GM23338 (cell line): ENCODE measurements around the gene APPBP2. TPM values are rescaled to one million over a fixed set of nuclear protein-coding genes. Genes with fewer than 3 reads are reported as not detected.

Experiments used
- ATAC-seq: fragments of 200-7000 bp; cut with Tn5 transposase; 3 replicates; pipeline ENCODE4 v1.9.1; 2020
- DNase-seq: peaks from one replicate; pipeline ENCODE4 v3.0.0-alpha.2; 2015; ENCODE audit warnings: low spot score
- H2AFZ ChIP-seq: fragments of 200-600 bp; sonication (generic); 2 replicates; pipeline ENCODE4 v1.8.0; 2016; ENCODE audit warnings: antibody characterized with exemption, mild to moderate bottlenecking, moderate library complexity
- H3F3A ChIP-seq: fragments of 200-600 bp; sonication (generic); replicated peaks from 2 replicates; pipeline ENCODE4 v1.8.0; 2017; ENCODE audit warnings: antibody characterized with exemption, mixed run types, low read depth
- H3K27ac ChIP-seq: fragments of 200-600 bp; sonication (generic); 2 replicates; pipeline ENCODE4 v1.6.1; 2016; ENCODE audit warnings: low read depth
- H3K27me3 ChIP-seq: fragments of 200-600 bp; sonication (generic); 2 replicates; pipeline ENCODE4 v1.8.0; 2016; ENCODE audit warnings: mild to moderate bottlenecking, mixed run types, moderate library complexity; ENCODE audit not compliant: insufficient read depth
- H3K36me3 ChIP-seq: fragments of 200-600 bp; sonication (generic); 2 replicates; pipeline ENCODE4 v1.8.0; 2016; ENCODE audit warnings: mild to moderate bottlenecking; ENCODE audit not compliant: insufficient read depth
- H3K4me1 ChIP-seq: fragments of 200-600 bp; sonication (generic); 2 replicates; pipeline ENCODE4 v1.8.0; 2016; ENCODE audit warnings: mild to moderate bottlenecking, moderate library complexity; ENCODE audit not compliant: insufficient read depth
- H3K4me2 ChIP-seq: fragments of 200-600 bp; sonication (generic); 2 replicates; pipeline ENCODE4 v1.7.1; 2017; ENCODE audit warnings: mixed run types
- H3K4me3 ChIP-seq: fragments of 200-600 bp; sonication (generic); 2 replicates; pipeline ENCODE4 v1.6.1; 2016; ENCODE audit warnings: mixed run types
- H3K79me2 ChIP-seq: fragments of 200-600 bp; sonication (generic); replicated peaks from 2 replicates; pipeline ENCODE4 v1.8.0; 2017; ENCODE audit warnings: mild to moderate bottlenecking; ENCODE audit not compliant: insufficient read depth
- H3K9me2 ChIP-seq: fragments of 200-600 bp; sonication (generic); 2 replicates; pipeline ENCODE4 v1.8.0; 2017; ENCODE audit not compliant: insufficient read depth
- H4K20me1 ChIP-seq: fragments of 200-600 bp; sonication (generic); replicated peaks from 2 replicates; pipeline ENCODE4 v1.8.0; 2017; ENCODE audit warnings: mild to moderate bottlenecking; ENCODE audit not compliant: insufficient read depth
- H3K27ac Mint-ChIP-seq: 2 replicates; pipeline ENCODE4 v1.8.0; 2020; ENCODE audit warnings: inconsistent platforms, mild to moderate bottlenecking, moderate library complexity, mixed read lengths
- H3K27me3 Mint-ChIP-seq: 3 replicates; pipeline ENCODE4 v1.8.0; 2022; ENCODE audit warnings: low read depth, mild to moderate bottlenecking, moderate library complexity, mixed read lengths, inconsistent platforms; ENCODE audit not compliant: insufficient read depth, poor library complexity
- H3K36me3 Mint-ChIP-seq: 3 replicates; pipeline ENCODE4 v1.8.0; 2021; ENCODE audit warnings: low read depth, mild to moderate bottlenecking, inconsistent platforms, moderate library complexity, mixed read lengths
- H3K4me1 Mint-ChIP-seq: 3 replicates; pipeline ENCODE4 v1.8.0; 2020; ENCODE audit warnings: mild to moderate bottlenecking, inconsistent platforms, mixed read lengths
- H3K4me3 Mint-ChIP-seq: 3 replicates; pipeline ENCODE4 v1.8.0; 2021; ENCODE audit warnings: moderate library complexity, mild to moderate bottlenecking, inconsistent platforms, mixed read lengths
- H3K9me3 Mint-ChIP-seq: 3 replicates; pipeline ENCODE4 v1.8.0; 2020; ENCODE audit warnings: moderate library complexity, mild to moderate bottlenecking, inconsistent platforms, mixed read lengths
- EZH2 ChIP-seq: fragments of 200-600 bp; sonication (generic); IDR thresholded peaks from one replicate; pipeline ENCODE4 v1.8.0; 2017; ENCODE audit warnings: antibody characterized with exemption, mild to moderate bottlenecking, low read depth; ENCODE audit not compliant: unreplicated experiment
- EZH2phosphoT487 ChIP-seq: fragments of 200-600 bp; sonication (generic); IDR thresholded peaks from one replicate; pipeline ENCODE4 v1.8.1; 2018; ENCODE audit warnings: antibody characterized with exemption; ENCODE audit not compliant: unreplicated experiment
- JUNB ChIP-seq: IDR thresholded peaks from one replicate; pipeline ENCODE4 v1.6.1; 2016; ENCODE audit warnings: antibody characterized with exemption; ENCODE audit not compliant: unreplicated experiment
- NANOG ChIP-seq: IDR thresholded peaks from 2 replicates; pipeline ENCODE4 v1.6.1; 2016; ENCODE audit warnings: antibody characterized with exemption, borderline replicate concordance
- POLR2AphosphoS5 ChIP-seq: IDR thresholded peaks from 2 replicates; pipeline ENCODE4 v1.6.1; 2016; ENCODE audit warnings: antibody characterized with exemption, low read depth
- STAT1 ChIP-seq: IDR thresholded peaks from one replicate; pipeline ENCODE4 v1.6.1; 2016; ENCODE audit warnings: antibody characterized with exemption; ENCODE audit not compliant: unreplicated experiment
- ZNF331 ChIP-seq: fragments of 250-450 bp; sonication (Bioruptor Pico); IDR thresholded peaks from 2 replicates; pipeline ENCODE4 v1.5.0; 2020; ENCODE audit warnings: low read depth, mild to moderate bottlenecking, moderate library complexity
- polyA plus RNA-seq: library from polyadenylated mRNA; unstranded; fragments of >200 nt; fragmentation: Nextera tagmentation; extraction: Ambion mirVana; gene quantifications from 2 replicates; pipeline ENCODE4 v1.2.1, GENCODE V29; 2016
- total RNA-seq: library from RNA; depleted of rRNA; stranded (reverse); fragments of >200 nt; shearing (Covaris generic); gene quantifications from 2 replicates; pipeline ENCODE4 v1.2.3, GENCODE V29; 2014
- TF ChIP-seq, protein P1 (sequence below): IDR thresholded peaks from 2 replicates; pipeline ENCODE4 v1.6.1; 2016; ENCODE audit warnings: antibody characterized with exemption
- TF ChIP-seq, protein P2 (sequence below): fragments of 250-450 bp; sonication (Bioruptor Pico); IDR thresholded peaks from 2 replicates; pipeline ENCODE4 v1.5.0; 2020; ENCODE audit warnings: mild to moderate bottlenecking, moderate library complexity
- TF ChIP-seq, protein P3 (sequence below): IDR thresholded peaks from one replicate; pipeline ENCODE4 v1.6.1; 2018; ENCODE audit warnings: antibody characterized with exemption; ENCODE audit not compliant: unreplicated experiment

APPBP2 gene
- total and polyA plus RNA-seq, 2 experiments from 2014 or later, result 9.3 to 15.0 TPM

DNA sequence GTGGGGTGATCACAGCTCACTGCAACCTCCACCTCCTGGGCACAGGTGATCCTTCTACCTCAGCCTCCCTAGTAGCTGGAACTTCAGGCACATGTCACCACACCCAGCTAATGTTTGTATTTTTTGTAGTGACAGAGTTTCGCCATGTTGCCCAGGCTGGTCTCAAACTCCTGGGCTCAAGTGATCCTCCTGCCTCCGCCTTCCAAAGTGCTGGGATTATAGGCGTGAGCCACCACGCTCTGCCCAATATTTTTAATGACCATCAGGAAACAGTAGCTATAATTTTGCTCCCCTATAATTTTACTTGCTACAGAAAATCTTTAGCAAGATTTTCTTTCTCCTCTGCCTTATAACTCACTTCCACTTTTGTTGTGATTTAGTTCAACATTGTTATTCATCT lies 29.7 kb upstream of the APPBP2 start:
- Histone ChIP-seq H2AFZ (no peak overlapping the region), H3F3A (no peaks in the 10 kb centered on the region), H3K27me3 (no peaks in the 10 kb centered on the region), H3K79me2 (no peaks in the 10 kb centered on the region), H3K27ac (no peak overlapping the region), H4K20me1 (no peaks in the 10 kb centered on the region), H3K4me3 (no peak overlapping the region), H3K4me2 (no peak overlapping the region), H3K9me2 (no peaks in the 10 kb centered on the region), H3K4me1 (no peaks in the 10 kb centered on the region), H3K36me3 (no peaks in the 10 kb centered on the region; the same call in 1 of the 2 replicates)
- H3K9me3 Mint-ChIP-seq, result peaks cover 62% of the 10 kb centered on the region
- peaks cover 31% of the 10 kb centered on the region for H3K36me3 Mint-ChIP-seq
- H3K27ac Mint-ChIP-seq, result no peak overlapping the region
- ATAC-seq (no peak), DNase-seq (no peak)
- TF ChIP-seq STAT1 (no peak), EZH2 (no peak), NANOG (no peak), EZH2phosphoT487 (no peak), POLR2AphosphoS5 (no peak), ZNF331 (CRISPR knock-in tag) (no peak), JUNB (no peak)
- TF ChIP-seq, protein P1, sequence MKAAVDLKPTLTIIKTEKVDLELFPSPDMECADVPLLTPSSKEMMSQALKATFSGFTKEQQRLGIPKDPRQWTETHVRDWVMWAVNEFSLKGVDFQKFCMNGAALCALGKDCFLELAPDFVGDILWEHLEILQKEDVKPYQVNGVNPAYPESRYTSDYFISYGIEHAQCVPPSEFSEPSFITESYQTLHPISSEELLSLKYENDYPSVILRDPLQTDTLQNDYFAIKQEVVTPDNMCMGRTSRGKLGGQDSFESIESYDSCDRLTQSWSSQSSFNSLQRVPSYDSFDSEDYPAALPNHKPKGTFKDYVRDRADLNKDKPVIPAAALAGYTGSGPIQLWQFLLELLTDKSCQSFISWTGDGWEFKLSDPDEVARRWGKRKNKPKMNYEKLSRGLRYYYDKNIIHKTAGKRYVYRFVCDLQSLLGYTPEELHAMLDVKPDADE, result no peak
- TF ChIP-seq, protein P2, sequence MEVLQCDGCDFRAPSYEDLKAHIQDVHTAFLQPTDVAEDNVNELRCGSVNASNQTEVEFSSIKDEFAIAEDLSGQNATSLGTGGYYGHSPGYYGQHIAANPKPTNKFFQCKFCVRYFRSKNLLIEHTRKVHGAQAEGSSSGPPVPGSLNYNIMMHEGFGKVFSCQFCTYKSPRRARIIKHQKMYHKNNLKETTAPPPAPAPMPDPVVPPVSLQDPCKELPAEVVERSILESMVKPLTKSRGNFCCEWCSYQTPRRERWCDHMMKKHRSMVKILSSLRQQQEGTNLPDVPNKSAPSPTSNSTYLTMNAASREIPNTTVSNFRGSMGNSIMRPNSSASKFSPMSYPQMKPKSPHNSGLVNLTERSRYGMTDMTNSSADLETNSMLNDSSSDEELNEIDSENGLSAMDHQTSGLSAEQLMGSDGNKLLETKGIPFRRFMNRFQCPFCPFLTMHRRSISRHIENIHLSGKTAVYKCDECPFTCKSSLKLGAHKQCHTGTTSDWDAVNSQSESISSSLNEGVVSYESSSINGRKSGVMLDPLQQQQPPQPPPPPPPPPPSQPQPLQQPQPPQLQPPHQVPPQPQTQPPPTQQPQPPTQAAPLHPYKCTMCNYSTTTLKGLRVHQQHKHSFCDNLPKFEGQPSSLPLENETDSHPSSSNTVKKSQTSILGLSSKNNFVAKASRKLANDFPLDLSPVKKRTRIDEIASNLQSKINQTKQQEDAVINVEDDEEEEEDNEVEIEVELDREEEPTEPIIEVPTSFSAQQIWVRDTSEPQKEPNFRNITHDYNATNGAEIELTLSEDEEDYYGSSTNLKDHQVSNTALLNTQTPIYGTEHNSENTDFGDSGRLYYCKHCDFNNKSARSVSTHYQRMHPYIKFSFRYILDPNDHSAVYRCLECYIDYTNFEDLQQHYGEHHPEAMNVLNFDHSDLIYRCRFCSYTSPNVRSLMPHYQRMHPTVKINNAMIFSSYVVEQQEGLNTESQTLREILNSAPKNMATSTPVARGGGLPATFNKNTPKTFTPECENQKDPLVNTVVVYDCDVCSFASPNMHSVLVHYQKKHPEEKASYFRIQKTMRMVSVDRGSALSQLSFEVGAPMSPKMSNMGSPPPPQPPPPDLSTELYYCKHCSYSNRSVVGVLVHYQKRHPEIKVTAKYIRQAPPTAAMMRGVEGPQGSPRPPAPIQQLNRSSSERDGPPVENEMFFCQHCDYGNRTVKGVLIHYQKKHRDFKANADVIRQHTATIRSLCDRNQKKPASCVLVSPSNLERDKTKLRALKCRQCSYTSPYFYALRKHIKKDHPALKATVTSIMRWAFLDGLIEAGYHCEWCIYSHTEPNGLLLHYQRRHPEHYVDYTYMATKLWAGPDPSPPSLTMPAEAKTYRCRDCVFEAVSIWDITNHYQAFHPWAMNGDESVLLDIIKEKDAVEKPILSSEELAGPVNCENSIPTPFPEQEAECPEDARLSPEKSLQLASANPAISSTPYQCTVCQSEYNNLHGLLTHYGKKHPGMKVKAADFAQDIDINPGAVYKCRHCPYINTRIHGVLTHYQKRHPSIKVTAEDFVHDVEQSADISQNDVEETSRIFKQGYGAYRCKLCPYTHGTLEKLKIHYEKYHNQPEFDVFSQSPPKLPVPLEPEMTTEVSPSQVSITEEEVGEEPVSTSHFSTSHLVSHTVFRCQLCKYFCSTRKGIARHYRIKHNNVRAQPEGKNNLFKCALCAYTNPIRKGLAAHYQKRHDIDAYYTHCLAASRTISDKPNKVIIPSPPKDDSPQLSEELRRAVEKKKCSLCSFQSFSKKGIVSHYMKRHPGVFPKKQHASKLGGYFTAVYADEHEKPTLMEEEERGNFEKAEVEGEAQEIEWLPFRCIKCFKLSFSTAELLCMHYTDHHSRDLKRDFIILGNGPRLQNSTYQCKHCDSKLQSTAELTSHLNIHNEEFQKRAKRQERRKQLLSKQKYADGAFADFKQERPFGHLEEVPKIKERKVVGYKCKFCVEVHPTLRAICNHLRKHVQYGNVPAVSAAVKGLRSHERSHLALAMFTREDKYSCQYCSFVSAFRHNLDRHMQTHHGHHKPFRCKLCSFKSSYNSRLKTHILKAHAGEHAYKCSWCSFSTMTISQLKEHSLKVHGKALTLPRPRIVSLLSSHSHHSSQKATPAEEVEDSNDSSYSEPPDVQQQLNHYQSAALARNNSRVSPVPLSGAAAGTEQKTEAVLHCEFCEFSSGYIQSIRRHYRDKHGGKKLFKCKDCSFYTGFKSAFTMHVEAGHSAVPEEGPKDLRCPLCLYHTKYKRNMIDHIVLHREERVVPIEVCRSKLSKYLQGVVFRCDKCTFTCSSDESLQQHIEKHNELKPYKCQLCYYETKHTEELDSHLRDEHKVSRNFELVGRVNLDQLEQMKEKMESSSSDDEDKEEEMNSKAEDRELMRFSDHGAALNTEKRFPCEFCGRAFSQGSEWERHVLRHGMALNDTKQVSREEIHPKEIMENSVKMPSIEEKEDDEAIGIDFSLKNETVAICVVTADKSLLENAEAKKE, result no peak
- TF ChIP-seq, protein P3, sequence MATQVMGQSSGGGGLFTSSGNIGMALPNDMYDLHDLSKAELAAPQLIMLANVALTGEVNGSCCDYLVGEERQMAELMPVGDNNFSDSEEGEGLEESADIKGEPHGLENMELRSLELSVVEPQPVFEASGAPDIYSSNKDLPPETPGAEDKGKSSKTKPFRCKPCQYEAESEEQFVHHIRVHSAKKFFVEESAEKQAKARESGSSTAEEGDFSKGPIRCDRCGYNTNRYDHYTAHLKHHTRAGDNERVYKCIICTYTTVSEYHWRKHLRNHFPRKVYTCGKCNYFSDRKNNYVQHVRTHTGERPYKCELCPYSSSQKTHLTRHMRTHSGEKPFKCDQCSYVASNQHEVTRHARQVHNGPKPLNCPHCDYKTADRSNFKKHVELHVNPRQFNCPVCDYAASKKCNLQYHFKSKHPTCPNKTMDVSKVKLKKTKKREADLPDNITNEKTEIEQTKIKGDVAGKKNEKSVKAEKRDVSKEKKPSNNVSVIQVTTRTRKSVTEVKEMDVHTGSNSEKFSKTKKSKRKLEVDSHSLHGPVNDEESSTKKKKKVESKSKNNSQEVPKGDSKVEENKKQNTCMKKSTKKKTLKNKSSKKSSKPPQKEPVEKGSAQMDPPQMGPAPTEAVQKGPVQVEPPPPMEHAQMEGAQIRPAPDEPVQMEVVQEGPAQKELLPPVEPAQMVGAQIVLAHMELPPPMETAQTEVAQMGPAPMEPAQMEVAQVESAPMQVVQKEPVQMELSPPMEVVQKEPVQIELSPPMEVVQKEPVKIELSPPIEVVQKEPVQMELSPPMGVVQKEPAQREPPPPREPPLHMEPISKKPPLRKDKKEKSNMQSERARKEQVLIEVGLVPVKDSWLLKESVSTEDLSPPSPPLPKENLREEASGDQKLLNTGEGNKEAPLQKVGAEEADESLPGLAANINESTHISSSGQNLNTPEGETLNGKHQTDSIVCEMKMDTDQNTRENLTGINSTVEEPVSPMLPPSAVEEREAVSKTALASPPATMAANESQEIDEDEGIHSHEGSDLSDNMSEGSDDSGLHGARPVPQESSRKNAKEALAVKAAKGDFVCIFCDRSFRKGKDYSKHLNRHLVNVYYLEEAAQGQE, result no peak
- H3K4me3 Mint-ChIP-seq, result no peak overlapping the region
- peaks cover 3% of the 10 kb centered on the region for H3K27me3 Mint-ChIP-seq
- H3K4me1 Mint-ChIP-seq, result no peaks in the 10 kb centered on the region
